Measurements from ENCODE around the gene ARSB.
"Not testable (repeated sequence)": the region's sequence is repeated elsewhere in the genome, so short reads cannot be mapped to it uniquely, and the experiment has no call there.

ARSB gene

DNA sequence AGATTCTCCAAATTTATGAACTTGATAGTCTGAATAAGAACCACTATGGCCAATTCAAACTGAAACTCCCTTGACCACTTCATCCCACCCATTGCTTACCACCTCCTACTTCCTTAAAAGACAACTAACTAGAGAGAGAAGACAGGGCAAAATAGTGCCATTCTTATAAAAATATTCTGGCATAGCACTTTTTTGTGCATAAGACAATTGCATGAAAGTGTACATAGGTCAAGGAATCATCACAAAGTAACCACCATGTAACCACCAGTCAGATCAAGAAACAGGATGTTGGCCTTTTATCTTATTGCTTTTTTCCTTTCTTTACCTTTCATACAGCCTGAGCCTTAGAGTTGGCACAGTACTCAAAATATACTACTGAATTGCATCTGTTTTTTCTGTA lies 8.1 kb upstream of the ARSB start:
- DNase-seq: no peak

DNA sequence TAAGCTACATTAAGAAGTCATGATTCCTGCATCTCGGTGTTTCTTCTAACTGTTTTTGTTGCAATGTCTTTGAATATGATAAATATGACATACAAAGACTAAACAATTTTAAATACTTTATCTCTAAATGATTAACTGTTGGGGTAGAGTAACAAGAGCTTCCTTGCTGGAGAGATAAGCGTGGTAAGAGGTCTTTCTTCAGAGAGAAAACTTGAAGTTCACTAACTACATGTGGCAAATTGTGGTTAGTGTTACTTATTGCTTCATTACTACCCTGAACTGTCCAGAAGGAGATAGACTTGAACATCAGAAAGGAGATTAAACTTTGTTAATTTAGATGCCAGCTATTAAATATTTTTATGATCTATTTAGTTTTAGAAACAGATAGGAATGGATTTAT lies 7.0 kb upstream of the ARSB start:
- no peak for DNase-seq

GRCh38 chr5:78989080-78989479 lies 4.0 kb upstream of the ARSB start:
- DNase-seq: no peak

DNA sequence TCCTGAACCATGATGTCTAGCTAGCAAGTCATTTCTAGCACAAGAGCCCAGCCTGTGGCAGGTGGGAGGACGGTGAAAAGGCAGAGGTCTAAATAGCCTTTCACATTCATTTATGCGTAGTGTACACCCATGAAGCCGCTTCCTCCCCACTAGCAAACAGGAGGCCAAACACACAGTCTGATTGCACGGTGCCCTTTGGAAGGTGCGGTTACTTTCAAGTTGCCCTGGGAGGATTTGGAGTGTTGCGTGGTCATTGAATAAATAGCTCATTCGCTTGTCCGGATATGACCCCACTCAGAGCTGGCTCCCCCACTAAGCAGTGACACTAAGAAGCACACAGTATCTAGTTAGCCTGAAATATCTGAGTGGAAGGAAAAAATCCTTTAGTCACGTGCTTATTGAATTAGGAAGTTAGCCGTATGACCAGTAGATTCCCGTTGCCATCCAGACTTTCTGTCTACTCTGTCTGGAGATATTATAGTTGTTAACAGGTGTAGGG lies 664 bp upstream of the ARSB start:
- DNase-seq: peak; percentile 39 to 58

- peak; percentile 77 for DNase-seq
These were observed 533 bp downstream of the ARSB start for GRCh38 chr5:78984439-78985115.

GRCh38 chr5:78983601-78984438 lies 1.3 kb downstream of the ARSB start:
- DNase-seq: no peak

DNA sequence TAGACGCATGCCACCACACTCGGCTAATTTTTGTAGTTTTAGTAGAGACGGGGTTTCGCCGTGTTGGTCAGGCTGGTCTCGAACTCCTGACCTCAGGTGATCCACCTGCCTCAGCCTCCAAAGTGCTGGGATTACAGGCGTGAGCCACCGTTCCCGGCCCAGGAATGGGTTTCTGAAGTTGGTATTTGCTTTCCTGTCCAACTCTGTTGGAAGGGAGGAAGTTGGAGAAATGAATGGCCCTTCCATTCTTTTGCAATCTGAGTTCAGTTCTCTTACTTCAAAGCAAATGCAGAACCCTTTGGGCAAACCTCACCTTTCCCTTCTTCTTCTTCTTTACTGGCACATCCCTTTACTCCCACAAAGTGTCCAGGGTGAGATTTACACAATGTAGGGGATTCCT lies 1.9 kb downstream of the ARSB start:
- DNase-seq: not testable (repeated sequence)

- no peak for DNase-seq
These were observed 5.2 kb downstream of the ARSB start for GRCh38 chr5:78979909-78980308.

DNA sequence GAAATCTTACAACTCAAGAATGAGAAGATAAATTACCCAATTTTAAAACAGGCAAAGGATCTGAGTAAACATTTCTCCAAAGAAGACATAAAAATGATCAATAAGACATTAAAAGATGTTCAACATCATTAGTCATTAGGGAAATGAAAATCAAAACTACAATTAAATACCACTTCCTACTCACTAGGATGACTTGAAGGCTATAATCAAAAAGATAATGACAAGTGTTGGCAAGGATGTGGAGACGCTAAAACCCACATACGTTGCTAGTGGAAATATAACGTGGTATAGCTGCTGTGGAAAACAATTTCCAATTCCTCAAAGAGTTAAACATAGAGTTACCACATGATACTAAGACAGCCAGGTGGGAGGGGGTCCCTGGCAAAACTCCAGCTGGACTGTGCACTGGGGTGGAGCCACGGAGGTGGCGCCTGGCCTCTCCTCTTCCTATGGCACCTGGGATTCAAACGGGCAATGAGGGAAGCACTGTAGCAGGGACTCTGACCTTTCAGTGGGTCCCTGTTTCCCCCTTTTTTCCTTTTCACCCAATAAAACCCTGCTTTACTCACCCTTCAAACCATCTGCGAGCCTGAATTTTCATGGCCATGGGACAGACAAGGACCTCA lies 5.9 kb downstream of the ARSB start:
- DNase-seq: no peak

DNA sequence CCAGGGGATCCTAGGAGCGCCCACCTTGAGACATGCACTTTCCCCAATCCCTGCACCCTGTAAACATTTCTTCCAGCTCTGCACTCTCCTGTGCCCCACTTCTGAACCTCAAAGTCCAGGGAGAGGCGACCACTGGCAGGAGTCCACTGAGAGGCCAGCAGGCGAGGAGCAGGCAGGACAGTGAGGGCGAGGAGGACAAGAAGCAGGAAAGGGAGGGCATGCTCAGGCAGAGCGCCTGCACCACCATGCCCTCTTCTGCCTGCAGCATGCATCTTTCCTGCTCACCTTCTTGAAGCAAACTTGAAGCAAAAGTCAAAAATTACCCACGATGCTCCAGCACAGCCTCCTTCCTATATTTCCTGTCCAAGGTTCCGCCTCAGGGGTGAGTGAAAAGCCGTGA lies 10.1 kb downstream of the ARSB start:
- no peak for DNase-seq

DNA sequence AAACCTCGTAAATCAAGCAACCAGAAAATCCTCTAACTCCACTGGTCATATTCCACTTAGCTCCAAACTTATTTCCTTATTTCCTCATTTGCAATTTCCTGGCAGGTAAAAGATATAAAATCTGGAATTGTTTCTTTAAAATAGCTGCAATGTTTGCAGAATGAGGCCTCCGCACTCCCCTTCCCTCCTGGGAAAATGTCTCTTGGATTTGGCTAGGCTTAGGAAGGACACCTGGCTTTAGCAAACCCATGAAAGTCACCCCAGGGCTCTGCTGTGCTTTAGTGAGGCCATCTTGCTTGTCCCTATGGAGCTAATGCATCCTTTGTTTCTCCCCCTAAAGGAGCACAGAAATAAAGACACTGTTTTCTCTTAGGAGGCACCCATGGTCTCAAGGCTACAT lies 10.5 kb downstream of the ARSB start:
- no peak for DNase-seq

GRCh38 chr5:78974011-78974410 lies 11.1 kb downstream of the ARSB start:
- no peak for DNase-seq

GRCh38 chr5:78972654-78973428 lies 12.3 kb downstream of the ARSB start:
- DNase-seq: no peak

DNA sequence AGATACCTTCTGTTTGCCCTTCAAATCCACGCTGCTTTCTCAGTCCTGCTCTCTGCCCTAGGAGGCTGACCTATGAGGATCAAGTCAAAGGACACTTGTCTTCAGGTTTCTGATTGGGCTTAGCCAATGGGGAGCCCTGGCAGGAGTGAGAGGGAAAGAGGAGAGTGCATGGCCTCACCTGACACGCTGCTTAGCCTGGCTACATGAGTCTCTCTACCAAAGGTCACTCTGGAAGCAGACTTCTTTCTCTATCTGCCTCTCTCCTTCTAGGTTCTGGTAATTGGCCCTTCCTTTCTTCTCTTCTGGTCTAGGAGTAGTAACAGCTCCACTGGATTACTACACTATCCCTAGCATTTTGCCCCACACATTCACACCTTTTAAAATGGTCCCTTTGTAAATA lies 13.1 kb downstream of the ARSB start:
- DNase-seq: no peak

GRCh38 chr5:78968781-78969180 lies 16.3 kb downstream of the ARSB start:
- DNase-seq: no peak

GRCh38 chr5:78964889-78965288 lies 20.2 kb downstream of the ARSB start:
- no peak for DNase-seq

GRCh38 chr5:78961743-78962142 lies 23.4 kb downstream of the ARSB start:
- no peak for DNase-seq

DNA sequence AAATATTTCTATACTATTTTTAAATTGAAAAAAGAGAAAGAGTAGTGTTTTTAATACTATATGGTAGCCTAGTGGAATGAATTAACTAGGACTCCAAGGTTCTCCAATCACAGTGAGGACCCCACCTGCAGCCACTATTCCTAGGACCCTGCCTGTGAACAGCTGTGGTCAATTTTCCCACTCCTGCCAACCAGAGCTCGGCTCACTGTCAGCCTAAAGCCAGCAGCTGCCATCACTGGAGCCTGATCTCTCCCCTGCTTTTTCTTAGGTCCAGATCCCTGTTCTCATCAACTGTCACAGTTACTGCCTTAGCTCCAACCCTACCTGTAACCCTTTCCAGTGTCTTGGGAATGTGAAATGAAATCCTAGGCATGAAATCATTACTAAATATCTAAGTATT lies 25.3 kb downstream of the ARSB start:
- DNase-seq: no peak

DNA sequence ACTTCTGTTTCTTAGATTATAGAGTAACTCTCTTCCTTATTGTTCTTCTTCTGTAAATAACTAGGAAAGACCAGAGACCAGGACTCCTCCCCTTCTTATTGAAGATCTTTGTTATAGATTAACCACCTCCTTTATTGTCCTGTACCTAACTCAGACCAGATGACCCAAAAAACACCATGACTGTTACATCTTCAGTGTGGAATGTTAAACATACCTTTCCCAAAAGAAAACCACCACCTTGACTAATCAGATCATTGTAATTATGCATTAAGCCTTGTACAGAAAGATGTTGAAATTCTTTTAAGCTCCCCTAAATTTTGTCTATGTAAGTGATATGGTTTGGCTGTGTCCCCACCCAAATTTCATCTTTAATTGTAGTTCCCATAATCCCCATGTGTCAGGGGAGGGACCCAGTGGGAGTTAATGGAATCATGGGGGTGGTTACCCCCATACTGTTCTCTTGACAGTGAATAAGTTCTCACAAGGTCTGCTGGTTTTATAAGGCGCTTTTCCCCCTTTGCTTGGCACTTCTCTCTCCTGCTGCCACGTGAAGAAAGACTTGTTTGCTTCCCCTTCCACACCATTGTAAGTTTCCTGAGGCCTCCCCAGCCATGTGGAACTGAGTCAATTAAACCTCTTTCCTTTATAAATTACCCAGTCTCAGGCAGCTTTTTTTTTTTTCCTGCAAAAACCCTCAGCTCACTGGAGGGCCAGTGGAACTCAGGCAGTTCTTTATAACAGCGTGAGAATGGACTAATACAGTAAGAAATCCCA lies 26.3 kb downstream of the ARSB start:
- no peak for DNase-seq

DNA sequence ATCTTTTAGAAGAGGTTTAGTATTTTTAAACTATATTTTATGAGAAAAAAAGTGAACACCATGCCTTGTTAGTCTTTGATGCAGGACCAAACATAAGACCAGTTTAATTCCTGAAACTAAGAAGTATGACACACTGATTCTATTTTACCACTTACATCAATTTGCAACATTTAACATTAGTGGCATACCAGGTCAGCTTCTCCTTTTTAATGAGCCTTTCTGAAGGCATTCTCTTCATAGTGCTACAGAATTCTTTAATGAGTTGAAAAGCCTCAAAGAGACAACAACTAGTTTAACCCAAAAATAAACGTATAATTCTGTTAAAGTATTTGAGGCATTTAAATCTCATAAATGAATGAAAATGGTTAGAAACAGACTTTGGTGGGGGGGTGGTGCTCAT lies 28.2 kb downstream of the ARSB start:
- DNase-seq: no peak

- DNase-seq: no peak
These were observed 31.9 kb downstream of the ARSB start for GRCh38 chr5:78953092-78953800.

- DNase-seq: no peak
These were observed 54.4 kb downstream of the ARSB start for GRCh38 chr5:78930721-78931120.

Measured in stimulated activated CD4-positive, alpha-beta T cell treated with anti-CD3 and anti-CD28 coated beads, Interleukin-4, amount 100 ng/mL, for 4 hours (primary cell).